Brain pericyte (primary cell): ENCODE measurements around the gene HINFP.
"Not testable (repeated sequence)": the region's sequence is repeated elsewhere in the genome, so short reads cannot be mapped to it uniquely, and the experiment has no call there.

Source experiments
- DNase-seq: peaks from one replicate; pipeline ENCODE4 v3.0.0-alpha.2; 2012; ENCODE audit warnings: low read depth, low spot score

The HINFP gene

GRCh38 chr11:119100246-119100970, 21.0 kb upstream of the HINFP start:
- no peak for DNase-seq

- no peak for DNase-seq
These were observed 20.2 kb upstream of the HINFP start for GRCh38 chr11:119100994-119101758.

- peak; percentile 89 for DNase-seq
These were observed 19.5 kb upstream of the HINFP start, which contains the start of gene DPAGT1 for GRCh38 chr11:119101759-119102423. Gene DPAGT1 (minus strand): TSS chr11:119101853. CDS start chr11:119101655, 198 bp downstream.

GRCh38 chr11:119103161-119103664, 18.2 kb upstream of the HINFP start:
- not testable (repeated sequence) for DNase-seq

GRCh38 chr11:119103793-119104192, 17.6 kb upstream of the HINFP start:
- no peak for DNase-seq

- DNase-seq: no peak
These were observed 14.5 kb upstream of the HINFP start, which contains the start of gene C2CD2L for GRCh38 chr11:119106564-119107537. Gene C2CD2L (plus strand): TSS chr11:119107344. CDS start chr11:119107742, 398 bp downstream.

- no peak for DNase-seq
These were observed 13.7 kb upstream of the HINFP start for GRCh38 chr11:119107538-119108145.

DNA sequence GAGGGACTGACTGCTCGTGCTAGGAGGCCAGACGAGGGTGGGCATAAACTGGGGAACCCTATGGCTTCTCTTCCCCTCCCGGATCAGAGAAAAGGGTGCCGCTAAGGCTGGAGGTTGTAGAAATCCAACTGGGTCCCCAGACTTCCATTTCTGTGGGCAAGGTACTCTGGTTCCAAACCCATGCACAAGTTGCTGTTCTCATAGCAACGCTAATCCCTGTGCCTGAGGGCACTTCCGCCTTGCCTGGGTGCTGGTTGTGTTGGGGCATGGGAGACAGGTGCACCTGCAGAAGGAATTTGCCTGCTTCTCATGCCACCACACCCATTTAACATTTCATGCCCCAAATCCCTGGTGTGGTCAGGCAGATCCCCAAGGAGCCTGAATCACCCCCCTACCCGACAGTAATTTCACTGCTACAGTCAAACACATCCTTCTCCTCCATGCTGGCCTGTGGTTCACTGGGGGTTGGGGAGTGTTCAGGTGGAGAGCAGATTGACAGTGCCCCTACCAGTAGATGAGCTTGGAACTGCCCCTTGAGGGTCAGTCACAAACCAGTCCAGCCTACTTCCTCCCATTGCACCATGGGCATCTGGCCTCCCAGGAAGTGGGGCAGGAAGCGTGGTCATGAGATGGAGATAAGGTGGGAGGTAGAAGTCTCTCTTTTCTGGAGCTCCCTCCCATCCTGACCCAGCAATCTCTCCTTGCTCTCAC, 13.1 kb upstream of the HINFP start:
- no peak for DNase-seq

GRCh38 chr11:119108857-119109221, 12.5 kb upstream of the HINFP start:
- no peak for DNase-seq

- no peak for DNase-seq
These were observed 11.5 kb upstream of the HINFP start for GRCh38 chr11:119109843-119110242.

- no peak for DNase-seq
These were observed 10.9 kb upstream of the HINFP start for GRCh38 chr11:119110439-119110838.

DNA sequence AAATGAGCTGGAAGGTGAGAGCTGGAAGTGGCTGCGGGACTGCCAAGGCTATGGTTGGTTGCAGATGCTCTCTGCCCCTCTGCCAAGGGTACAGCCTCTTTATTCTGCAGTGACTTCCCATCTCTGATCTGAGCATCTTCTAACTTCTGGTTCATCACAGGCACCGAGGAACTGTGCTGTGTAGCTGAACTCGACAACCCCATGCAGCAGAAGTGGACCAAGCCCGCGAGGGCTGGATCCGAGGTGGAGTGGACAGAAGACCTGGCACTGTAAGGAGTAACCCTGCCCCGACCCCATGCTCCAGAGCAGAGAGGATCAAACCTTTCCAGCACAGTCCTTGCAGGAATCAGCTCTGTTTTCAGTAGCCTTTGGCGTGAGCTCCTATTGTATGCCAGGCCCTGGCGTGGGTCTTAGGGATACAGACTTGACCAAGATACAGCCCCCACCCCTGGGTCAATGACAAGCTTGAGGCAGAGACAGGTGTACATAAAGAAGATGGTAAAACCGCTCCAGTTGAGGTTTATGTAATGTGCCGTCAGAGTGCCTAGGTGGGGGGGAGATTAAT, 9.9 kb upstream of the HINFP start:
- DNase-seq: no peak

DNA sequence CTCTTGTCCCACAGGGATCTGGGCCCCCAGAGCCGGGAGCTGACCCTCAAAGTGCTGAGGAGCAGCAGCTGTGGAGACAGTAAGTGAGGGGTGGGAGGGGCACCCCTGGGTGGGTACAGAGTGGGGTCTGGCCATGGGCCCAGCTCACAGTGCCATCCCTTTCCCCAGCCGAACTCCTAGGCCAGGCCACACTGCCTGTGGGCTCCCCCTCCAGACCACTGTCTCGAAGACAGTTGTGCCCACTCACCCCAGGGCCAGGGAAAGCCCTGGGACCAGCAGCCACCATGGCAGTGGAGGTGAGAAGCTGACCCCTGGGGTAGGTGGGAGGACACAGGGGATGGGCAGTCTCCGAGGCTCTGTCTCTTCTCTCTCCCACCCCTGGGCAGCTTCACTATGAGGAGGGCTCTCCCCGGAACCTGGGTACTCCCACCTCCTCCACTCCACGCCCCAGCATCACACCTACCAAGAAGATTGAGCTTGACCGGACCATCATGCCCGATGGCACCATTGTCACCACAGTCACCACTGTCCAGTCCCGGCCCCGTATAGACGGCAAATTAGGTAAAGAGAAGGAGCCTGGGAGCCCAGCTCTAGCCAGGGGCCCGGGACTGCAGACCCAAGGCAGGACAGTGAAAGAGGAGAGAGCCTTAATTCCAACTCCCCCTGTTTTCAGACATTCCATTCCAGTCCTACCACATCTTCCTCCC, 8.9 kb upstream of the HINFP start:
- no peak for DNase-seq

- DNase-seq: no peak
These were observed 7.7 kb upstream of the HINFP start for GRCh38 chr11:119113716-119114115.

GRCh38 chr11:119114351-119114750, 7.0 kb upstream of the HINFP start:
- DNase-seq: no peak

GRCh38 chr11:119115484-119116234, 5.7 kb upstream of the HINFP start:
- no peak for DNase-seq

- no peak for DNase-seq
These were observed 5.2 kb upstream of the HINFP start for GRCh38 chr11:119116235-119116594.

DNA sequence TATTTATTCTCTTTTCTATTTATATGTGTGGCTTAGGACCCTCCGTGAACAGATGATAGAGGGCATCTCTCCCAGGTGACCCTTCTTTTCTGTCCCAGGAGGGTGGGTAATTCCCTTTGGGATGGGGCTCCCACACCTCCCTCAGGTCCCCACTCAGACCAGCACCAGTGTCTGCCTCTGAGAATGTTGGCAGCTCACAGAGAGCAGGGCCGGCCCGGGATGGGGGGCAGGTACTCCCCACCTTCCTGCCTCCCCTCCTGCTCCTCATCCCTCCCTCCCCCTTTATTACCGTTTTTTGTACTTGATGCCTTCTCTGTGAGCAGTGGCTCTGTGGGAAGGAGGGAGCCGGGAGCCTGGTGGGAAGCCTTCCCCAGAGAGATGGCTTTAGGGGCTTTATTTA, 4.8 kb upstream of the HINFP start:
- no peak for DNase-seq
